Measurements from ENCODE around the gene HHLA2.

The HHLA2 gene

GRCh38 chr3:108300103-108300849 is 3.9 kb downstream of the HHLA2 start:
- DNase-seq = no peak

- peak; percentile 13 for DNase-seq
These were observed 5.5 kb downstream of the HHLA2 start for GRCh38 chr3:108301695-108302404.

- no peak for DNase-seq
These were observed 6.2 kb downstream of the HHLA2 start for GRCh38 chr3:108302570-108302969.

GRCh38 chr3:108305484-108306172 is 9.3 kb downstream of the HHLA2 start:
- no peak for DNase-seq

GRCh38 chr3:108311797-108312196 is 15.4 kb downstream of the HHLA2 start:
- DNase-seq = no peak

GRCh38 chr3:108312656-108313055 is 16.3 kb downstream of the HHLA2 start:
- DNase-seq = no peak

GRCh38 chr3:108315767-108316301 is 19.5 kb downstream of the HHLA2 start:
- DNase-seq = no peak

- no peak for DNase-seq
These were observed 23.2 kb downstream of the HHLA2 start for GRCh38 chr3:108319428-108320082.

- DNase-seq = no peak
These were observed 24.5 kb downstream of the HHLA2 start for GRCh38 chr3:108320746-108321350.

- DNase-seq = peak; percentile 19
These were observed 26.0 kb downstream of the HHLA2 start for GRCh38 chr3:108322352-108322751.

- DNase-seq = no peak
These were observed 27.8 kb downstream of the HHLA2 start for GRCh38 chr3:108324177-108324576.

GRCh38 chr3:108327168-108327567 is 30.8 kb downstream of the HHLA2 start:
- no peak for DNase-seq

GRCh38 chr3:108328821-108329486 is 32.6 kb downstream of the HHLA2 start:
- no peak for DNase-seq

GRCh38 chr3:108329508-108329907 is 33.2 kb downstream of the HHLA2 start:
- DNase-seq = no peak

- no peak for DNase-seq
These were observed 33.6 kb downstream of the HHLA2 start for GRCh38 chr3:108329947-108330346.

GRCh38 chr3:108331792-108332191 is 35.4 kb downstream of the HHLA2 start:
- DNase-seq = no peak

GRCh38 chr3:108333961-108334360 is 37.6 kb downstream of the HHLA2 start:
- DNase-seq = no peak

- DNase-seq = no peak
These were observed 38.4 kb downstream of the HHLA2 start for GRCh38 chr3:108334701-108335100.

- DNase-seq = no peak
These were observed 42.7 kb downstream of the HHLA2 start for GRCh38 chr3:108338901-108339545.

GRCh38 chr3:108341911-108342310 is 45.6 kb downstream of the HHLA2 start:
- DNase-seq = no peak

GRCh38 chr3:108342837-108343486 is 46.6 kb downstream of the HHLA2 start:
- no peak for DNase-seq
